Duodenal mucosa (tissue), 2 donors: Measurements from ENCODE around the gene C6orf89.

Source experiments
- H3K27ac ChIP-seq: one replicate; pipeline ENCODE4 v1.7.0; 2013; ENCODE audit warnings: low read depth, low read length
- H3K27me3 ChIP-seq, 2 donors: one replicate each; pipeline ENCODE4 v1.7.0; 2013; ENCODE audit warnings: low read length in 2 of 2, control low read depth in 1 of 2; ENCODE audit not compliant: insufficient read depth in 2 of 2, control insufficient read depth in 1 of 2
- H3K36me3 ChIP-seq, 2 donors: one replicate each; pipeline ENCODE4 v1.7.0; 2013; ENCODE audit warnings: low read length in 2 of 2, control low read depth in 1 of 2; ENCODE audit not compliant: insufficient read depth in 2 of 2, control insufficient read depth in 1 of 2
- H3K4me1 ChIP-seq, 2 donors: one replicate each; pipeline ENCODE4 v1.7.0; 2013; ENCODE audit warnings: low read length in 2 of 2, control low read depth in 1 of 2; ENCODE audit not compliant: insufficient read depth in 2 of 2, control insufficient read depth in 1 of 2
- H3K4me3 ChIP-seq, 2 donors: one replicate each; pipeline ENCODE4 v1.7.0; 2013; ENCODE audit warnings: low read length in 2 of 2, low read depth in 1 of 2
- H3K9ac ChIP-seq, 2 donors: one replicate each; pipeline ENCODE4 v1.7.0; 2013; ENCODE audit warnings: low read length in 2 of 2, low read depth in 1 of 2
- H3K9me3 ChIP-seq, 2 donors: one replicate each; pipeline ENCODE4 v1.7.0; 2013; ENCODE audit warnings: low read length in 2 of 2, control low read depth in 1 of 2; ENCODE audit not compliant: control insufficient read depth in 1 of 2

Gene C6orf89

DNA sequence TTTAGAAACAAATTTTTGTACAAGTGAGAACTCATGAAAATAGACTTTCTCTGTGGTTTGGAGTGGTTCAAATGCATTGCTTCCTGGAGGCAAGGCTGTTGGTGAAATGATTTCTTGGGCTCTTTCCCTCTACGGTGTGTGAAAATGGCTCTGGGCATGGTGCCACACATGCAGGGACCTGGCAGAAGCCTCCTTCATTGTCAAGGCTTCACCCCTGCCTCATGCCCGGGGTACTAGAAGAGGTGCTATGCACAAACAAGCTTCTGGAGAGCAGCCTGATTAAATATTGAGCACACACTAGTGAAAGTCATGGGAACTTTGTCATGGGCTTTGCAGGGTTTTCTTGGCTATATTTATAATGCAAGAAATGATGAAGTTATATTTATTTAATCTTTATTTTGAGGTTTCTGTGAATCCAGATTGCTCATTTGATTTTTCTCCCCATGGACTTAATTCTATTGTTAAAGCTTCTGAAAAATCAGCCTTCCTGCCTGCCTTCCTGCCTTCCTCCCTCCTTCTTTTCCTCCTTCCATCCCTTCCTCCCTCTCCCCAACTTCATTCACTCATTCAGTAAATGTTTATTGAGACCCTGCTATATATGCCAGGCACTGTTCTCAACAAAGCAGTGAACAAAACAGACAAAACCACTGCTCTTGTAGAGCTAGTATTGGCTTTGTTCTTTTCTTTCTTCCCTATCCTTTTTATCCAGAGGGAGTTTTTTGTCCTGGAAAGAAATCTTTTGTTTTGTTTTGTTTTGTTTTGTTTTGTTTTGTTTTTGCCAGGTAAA, 21.0 kb downstream of the C6orf89 start:
- Histone ChIP-seq H3K36me3 (peaks cover 24 to 34% of the 10 kb centered on the region in 2 donors), H3K9ac (no peak overlapping the region), H3K27ac (no peak overlapping the region), H3K4me3 (no peak overlapping the region), H3K27me3 (no peaks in the 10 kb centered on the region), H3K4me1 (peaks cover 3 to 8% of the 10 kb centered on the region in 2 donors), H3K9me3 (no peaks in the 10 kb centered on the region)

GRCh38 chr6:36907781-36908180, 22.0 kb downstream of the C6orf89 start:
- no peak overlapping the region for H3K27ac ChIP-seq
- peaks cover 13 to 31% of the 10 kb centered on the region in 2 donors for H3K36me3 ChIP-seq
- peaks cover 11% of the 10 kb centered on the region in 2 donors for H3K4me1 ChIP-seq
- no peaks in the 10 kb centered on the region for H3K27me3 ChIP-seq
- H3K4me3 ChIP-seq: no peak overlapping the region
- no peak overlapping the region for H3K9ac ChIP-seq
- no peaks in the 10 kb centered on the region for H3K9me3 ChIP-seq

DNA sequence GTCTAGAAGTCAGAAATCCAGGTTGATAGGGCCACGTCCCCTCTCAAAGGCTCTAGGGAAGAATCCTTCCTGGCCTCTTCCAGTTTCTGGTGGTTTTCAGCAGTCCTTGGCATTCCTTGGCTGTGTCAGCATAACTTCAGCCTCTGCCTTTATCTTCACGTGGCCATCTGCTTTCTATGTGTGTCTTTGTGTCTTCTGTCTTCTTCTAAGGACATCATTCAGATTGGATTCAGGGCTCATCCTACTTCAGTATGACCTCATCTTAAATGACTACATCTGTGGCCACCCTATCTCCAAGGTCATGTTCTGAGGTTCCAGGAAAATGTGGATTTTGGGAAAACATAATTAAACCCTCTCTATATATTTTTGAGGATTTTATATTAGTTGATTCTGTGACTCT, 23.0 kb downstream of the C6orf89 start:
- H3K27me3 ChIP-seq: no peaks in the 10 kb centered on the region
- H3K36me3 ChIP-seq: peaks cover 9 to 33% of the 10 kb centered on the region in 2 donors
- H3K4me1 ChIP-seq: peaks cover 18 to 20% of the 10 kb centered on the region in 2 donors
- H3K9ac ChIP-seq: no peak overlapping the region
- no peaks in the 10 kb centered on the region for H3K9me3 ChIP-seq
- no peak overlapping the region for H3K4me3 ChIP-seq
- H3K27ac ChIP-seq: no peak overlapping the region

GRCh38 chr6:36912030-36912454, 26.3 kb downstream of the C6orf89 start:
- H3K9ac ChIP-seq: no peak overlapping the region
- H3K27me3 ChIP-seq: no peaks in the 10 kb centered on the region
- no peaks in the 10 kb centered on the region for H3K9me3 ChIP-seq
- H3K4me3 ChIP-seq: no peak overlapping the region
- H3K4me1 ChIP-seq: peaks cover 14 to 25% of the 10 kb centered on the region in 2 donors
- peak overlapping the region; percentile 1 for H3K27ac ChIP-seq
- peaks cover 5 to 43% of the 10 kb centered on the region in 2 donors for H3K36me3 ChIP-seq

- Histone ChIP-seq H3K4me3 (no peak overlapping the region), H3K27me3 (no peaks in the 10 kb centered on the region), H3K27ac (no peak overlapping the region), H3K9ac (no peak overlapping the region), H3K36me3 (peaks cover under 1 to 45% of the 10 kb centered on the region in 2 donors), H3K4me1 (peaks cover 14 to 25% of the 10 kb centered on the region in 2 donors), H3K9me3 (no peaks in the 10 kb centered on the region)
Measured at GRCh38 chr6:36912586-36912985, 26.8 kb downstream of the C6orf89 start.

GRCh38 chr6:36913082-36913481, 27.3 kb downstream of the C6orf89 start:
- Histone ChIP-seq H3K4me1 (peaks cover 14 to 25% of the 10 kb centered on the region in 2 donors), H3K27ac (no peak overlapping the region), H3K9me3 (no peaks in the 10 kb centered on the region), H3K4me3 (no peak overlapping the region), H3K36me3 (peaks cover 4 to 46% of the 10 kb centered on the region in 2 donors), H3K27me3 (no peaks in the 10 kb centered on the region), H3K9ac (no peak overlapping the region)

- H3K4me1 ChIP-seq: peaks cover 14 to 25% of the 10 kb centered on the region in 2 donors
- H3K9me3 ChIP-seq: no peaks in the 10 kb centered on the region
- H3K27me3 ChIP-seq: no peaks in the 10 kb centered on the region
- H3K36me3 ChIP-seq: peaks cover 15 to 47% of the 10 kb centered on the region in 2 donors
- H3K9ac ChIP-seq: peak overlapping the region in 1 of 2 donors; percentile 27
- H3K4me3 ChIP-seq: no peak overlapping the region
- no peak overlapping the region for H3K27ac ChIP-seq
Measured at GRCh38 chr6:36914227-36914794, 28.6 kb downstream of the C6orf89 start.

- no peak overlapping the region for H3K27ac ChIP-seq
- H3K27me3 ChIP-seq: no peaks in the 10 kb centered on the region
- no peak overlapping the region for H3K4me3 ChIP-seq
- H3K9ac ChIP-seq: no peak overlapping the region
- no peaks in the 10 kb centered on the region for H3K9me3 ChIP-seq
- peaks cover 14 to 25% of the 10 kb centered on the region in 2 donors for H3K4me1 ChIP-seq
- H3K36me3 ChIP-seq: peaks cover 26 to 60% of the 10 kb centered on the region in 2 donors
Measured at GRCh38 chr6:36915599-36915998, 29.8 kb downstream of the C6orf89 start.

DNA sequence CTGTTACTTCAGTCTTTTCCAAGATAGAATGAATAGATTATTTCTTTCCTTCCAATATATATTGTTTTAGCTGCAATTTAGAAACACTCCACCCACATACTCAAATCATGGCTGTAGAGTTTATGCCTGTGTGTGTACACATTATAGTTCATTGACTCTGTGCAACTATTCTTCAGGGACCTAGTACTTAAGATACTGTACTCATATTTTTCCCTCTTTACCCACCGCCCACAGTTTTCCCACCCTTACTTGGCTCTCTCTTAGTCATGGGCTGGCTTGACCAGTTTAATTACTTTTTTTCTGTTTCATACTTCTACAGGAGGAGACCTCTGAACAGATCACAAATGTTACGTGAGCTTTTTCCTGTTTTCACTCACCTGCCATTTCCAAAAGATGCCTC, 30.4 kb downstream of the C6orf89 start:
- Histone ChIP-seq H3K27me3 (no peaks in the 10 kb centered on the region), H3K4me1 (peaks cover 14 to 25% of the 10 kb centered on the region in 2 donors), H3K9ac (no peak overlapping the region), H3K36me3 (peaks cover 30 to 65% of the 10 kb centered on the region in 2 donors), H3K4me3 (no peak overlapping the region), H3K9me3 (no peaks in the 10 kb centered on the region), H3K27ac (no peak overlapping the region)

DNA sequence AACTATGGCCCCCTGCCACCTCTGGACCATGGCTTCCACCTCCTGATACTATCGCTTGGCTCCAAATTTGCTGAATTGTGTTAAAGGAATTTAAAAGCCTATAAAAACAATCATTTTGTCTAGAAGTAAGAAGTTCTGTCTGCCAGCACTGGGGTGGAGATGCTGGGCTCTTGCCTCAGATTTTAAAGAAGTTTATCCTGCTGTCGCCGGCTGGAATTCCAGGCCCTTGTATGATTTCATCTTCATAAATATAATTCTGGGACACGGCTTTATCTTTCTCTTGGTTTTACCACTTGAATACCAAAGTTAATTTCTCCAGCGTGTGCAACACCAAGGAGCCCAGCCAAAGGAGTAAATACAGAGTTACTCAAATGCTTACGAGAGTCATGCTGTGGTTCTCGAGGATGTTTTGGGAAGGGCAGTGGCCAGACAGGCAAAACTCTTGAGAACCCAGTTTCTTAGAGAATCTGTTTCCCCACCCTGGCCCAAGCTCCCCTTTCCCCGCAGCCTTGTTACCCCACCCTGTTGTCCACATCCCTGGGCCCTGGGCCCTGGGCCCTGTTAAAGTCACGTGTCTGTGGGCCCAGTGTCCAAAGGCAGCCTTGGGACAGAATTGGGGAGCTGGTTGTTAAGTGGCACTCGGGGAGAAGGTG, 31.9 kb downstream of the C6orf89 start:
- H3K9ac ChIP-seq: no peak overlapping the region
- H3K4me1 ChIP-seq: peaks cover 10 to 16% of the 10 kb centered on the region in 2 donors
- peaks cover 33 to 69% of the 10 kb centered on the region in 2 donors for H3K36me3 ChIP-seq

More for the DNA sequence above, 31.9 kb downstream of the C6orf89 start:
- Histone ChIP-seq H3K27me3 (no peaks in the 10 kb centered on the region), H3K4me3 (no peak overlapping the region), H3K9me3 (no peaks in the 10 kb centered on the region), H3K27ac (peak overlapping the region; percentile 37)
